Epithelial cell of esophagus (primary cell): Measurements from ENCODE around the gene LRIG1.

Experiments used
- DNase-seq: peaks from one replicate; pipeline ENCODE4 v3.0.0; 2010; ENCODE audit warnings: low read depth
- H3K4me3 ChIP-seq: 2 replicates; pipeline ENCODE4 v1.5.1; 2011; ENCODE audit warnings: mild to moderate bottlenecking, low read length, control low read depth
- TF ChIP-seq, protein P1 (sequence below): IDR thresholded peaks from 2 replicates; pipeline ENCODE4 v1.5.1; 2011; ENCODE audit warnings: low read depth, mild to moderate bottlenecking, low read length, control low read depth, inconsistent platforms; ENCODE audit not compliant: insufficient read depth; ENCODE audit errors: missing control alignments

The LRIG1 gene

DNA sequence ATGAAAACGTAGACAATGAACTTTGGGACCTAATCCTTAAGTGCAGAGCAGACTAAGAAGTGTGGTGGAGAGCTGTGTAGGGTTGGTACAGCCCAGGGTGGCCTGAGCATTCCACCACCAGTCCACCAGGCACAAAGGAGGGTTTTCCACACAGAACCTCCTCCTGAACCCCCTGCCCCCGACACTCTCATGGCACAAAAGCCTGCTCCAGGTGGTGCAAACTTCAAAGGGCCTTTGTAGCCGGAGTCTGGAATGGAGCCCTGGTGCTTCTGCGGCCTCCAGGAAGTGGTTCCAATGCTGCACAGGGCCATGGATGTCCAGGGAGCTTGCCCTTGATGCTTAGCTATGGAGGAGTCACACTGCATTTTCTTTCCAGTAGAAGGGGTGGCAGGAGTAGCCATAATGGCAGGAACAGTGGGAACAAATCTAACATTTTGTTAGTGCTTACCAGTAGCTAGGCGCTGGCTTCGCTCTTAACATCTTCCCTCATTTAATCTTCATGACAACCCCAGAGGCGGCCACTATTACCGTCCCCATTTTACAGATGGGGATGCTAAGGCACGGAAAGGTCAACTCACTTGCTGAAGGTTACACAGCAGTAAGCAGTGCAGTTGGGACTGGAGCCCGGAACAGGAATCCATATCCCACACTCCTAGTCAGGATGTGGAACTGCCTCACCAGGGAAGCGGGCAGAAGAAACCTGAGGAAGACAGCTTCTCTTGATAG is 68.6 kb downstream of the LRIG1 start:
- TF ChIP-seq, protein P1, sequence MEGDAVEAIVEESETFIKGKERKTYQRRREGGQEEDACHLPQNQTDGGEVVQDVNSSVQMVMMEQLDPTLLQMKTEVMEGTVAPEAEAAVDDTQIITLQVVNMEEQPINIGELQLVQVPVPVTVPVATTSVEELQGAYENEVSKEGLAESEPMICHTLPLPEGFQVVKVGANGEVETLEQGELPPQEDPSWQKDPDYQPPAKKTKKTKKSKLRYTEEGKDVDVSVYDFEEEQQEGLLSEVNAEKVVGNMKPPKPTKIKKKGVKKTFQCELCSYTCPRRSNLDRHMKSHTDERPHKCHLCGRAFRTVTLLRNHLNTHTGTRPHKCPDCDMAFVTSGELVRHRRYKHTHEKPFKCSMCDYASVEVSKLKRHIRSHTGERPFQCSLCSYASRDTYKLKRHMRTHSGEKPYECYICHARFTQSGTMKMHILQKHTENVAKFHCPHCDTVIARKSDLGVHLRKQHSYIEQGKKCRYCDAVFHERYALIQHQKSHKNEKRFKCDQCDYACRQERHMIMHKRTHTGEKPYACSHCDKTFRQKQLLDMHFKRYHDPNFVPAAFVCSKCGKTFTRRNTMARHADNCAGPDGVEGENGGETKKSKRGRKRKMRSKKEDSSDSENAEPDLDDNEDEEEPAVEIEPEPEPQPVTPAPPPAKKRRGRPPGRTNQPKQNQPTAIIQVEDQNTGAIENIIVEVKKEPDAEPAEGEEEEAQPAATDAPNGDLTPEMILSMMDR = no peak
- no peak overlapping the region for H3K4me3 ChIP-seq
- no peak for DNase-seq

DNA sequence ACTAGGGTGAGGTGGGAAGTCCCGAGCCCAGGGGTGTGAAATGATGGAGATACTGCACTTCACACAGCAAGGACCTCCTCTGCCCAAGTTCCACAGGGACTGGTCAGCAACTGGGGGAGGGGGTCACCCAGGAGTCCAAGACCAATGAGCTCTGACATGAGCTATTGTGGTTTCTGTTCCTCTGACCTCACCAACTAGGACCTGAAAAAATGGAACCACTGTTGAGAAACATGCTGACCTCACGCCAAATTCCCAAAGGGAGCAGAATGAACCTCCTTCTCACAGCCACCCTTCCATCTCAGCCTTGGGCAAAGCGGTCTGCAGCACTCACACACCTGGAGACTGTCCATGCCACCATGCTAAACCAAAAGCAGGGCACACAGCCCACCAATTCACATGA is 69.3 kb downstream of the LRIG1 start:
- H3K4me3 ChIP-seq = no peak overlapping the region
- no peak for DNase-seq
- TF ChIP-seq, protein P1 = no peak

DNA sequence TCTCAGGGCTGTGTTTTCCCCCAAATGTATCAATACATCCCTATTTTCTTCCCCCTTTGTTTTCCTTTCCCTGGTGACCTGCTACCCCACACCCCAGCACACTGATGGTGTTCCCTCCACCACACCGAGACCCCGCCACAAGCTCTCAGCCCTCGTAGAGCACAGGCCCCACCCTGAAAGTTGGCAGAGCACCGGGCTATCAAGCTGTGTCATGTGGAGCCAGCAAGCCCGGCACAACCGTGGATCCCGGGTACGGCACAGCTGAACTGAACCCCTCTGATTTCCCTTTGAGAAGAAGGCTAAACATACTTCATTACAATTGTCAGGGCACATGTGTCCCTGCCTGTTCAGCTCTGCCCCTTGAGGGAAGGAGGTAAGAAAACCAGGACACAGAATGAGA is 69.9 kb downstream of the LRIG1 start:
- TF ChIP-seq, protein P1 = no peak
- no peak for DNase-seq
- no peak overlapping the region for H3K4me3 ChIP-seq

DNA sequence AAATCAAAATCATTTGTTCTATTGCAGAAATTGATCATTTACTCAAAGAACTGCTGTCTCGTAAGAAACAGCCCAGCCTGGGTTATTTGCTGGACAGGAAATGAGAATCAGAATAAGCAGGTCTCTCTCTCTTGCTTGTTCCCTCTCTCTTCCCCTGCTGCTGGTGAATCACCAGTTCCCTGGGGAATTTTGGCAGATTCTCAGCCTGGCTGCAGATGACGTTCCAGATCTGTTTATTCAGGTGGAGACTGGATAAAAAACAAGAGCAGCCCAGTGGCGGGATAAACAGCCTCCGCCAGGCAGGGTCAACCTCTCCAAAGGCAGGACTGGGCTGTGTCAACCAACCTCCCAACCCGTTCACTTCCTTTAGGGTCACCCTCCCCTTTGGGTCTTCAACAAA is 72.1 kb downstream of the LRIG1 start:
- peak; percentile 95 for DNase-seq
- TF ChIP-seq, protein P1 = no peak

DNA sequence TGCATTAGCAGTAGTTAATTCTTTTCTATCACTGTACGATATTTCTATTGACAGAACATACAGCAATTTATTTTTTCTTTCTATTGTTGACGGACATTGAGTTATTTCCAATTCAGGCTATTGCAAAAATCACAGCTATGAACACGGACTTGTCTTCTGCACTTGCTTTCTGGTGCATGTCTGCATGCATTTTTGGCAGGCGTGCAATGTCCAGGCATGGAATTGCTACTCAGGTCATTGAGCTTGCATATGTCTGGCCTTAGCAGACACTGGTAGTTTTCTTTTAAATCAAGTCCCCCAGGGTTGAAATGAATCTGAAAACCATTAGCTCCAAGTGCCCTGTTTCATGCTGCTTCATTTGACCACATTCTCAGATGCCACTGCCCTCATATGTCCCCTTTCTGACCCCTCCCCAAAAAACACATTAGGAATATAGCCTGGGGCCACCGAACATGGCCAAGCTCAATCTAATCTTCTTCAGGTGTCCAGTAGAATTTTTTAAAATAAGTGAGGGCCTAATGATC is 72.8 kb downstream of the LRIG1 start:
- DNase-seq = no peak
- no peak overlapping the region for H3K4me3 ChIP-seq
- TF ChIP-seq, protein P1 = no peak

More for the DNA sequence above, 72.1 kb downstream of the LRIG1 start:
- no peak overlapping the region for H3K4me3 ChIP-seq

DNA sequence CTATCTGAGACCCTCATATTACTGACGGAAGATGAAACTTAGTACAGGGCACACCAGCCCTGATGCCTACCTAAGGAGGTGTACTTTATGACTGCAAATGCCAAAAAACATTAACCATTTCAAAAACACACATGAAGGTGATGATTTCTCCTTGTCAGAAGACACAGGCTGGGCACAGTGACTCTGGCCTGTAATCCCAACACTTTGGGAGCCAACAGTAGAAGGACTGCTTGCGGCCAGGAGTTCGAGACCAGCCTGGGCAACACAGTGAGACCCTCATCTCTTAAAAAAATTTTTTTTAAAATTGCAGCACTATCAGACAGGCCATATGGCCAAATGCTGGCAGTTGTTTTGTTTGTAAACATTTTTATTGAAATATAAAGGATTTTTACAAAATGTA is 73.5 kb downstream of the LRIG1 start:
- TF ChIP-seq, protein P1 = no peak
- no peak overlapping the region for H3K4me3 ChIP-seq
- DNase-seq = no peak

DNA sequence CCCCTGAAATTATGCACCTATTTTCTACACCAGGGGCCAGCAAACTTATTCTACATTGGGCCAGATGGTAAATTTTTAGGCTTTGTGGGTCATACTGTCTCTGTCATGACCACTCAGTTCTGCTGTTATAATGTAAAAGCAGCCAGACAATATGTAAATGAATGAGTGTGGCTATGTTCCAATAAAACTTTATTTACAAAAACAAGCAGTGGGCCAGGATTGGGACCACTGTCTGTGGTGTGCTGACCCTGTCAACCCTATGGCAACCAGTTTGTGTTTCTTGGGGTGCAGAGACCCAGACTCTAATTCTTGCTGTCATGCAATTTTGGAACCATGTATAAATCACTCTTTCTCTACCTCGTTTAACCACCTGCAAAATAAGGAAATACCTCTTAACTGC is 74.7 kb downstream of the LRIG1 start:
- H3K4me3 ChIP-seq = no peak overlapping the region
- TF ChIP-seq, protein P1 = no peak
- DNase-seq = no peak
